Kidney glomerular epithelial cell (primary cell): ENCODE measurements around the gene PHACTR1.

Experiments
- DNase-seq: peaks from one replicate; lab custom pipeline; 2025; lab: John Stamatoyannopoulos, UW

Gene PHACTR1

GRCh38 chr6:12803486-12803885, 86.9 kb downstream of the PHACTR1 start:
- DNase-seq: no peak

- no peak for DNase-seq
Measured at GRCh38 chr6:12804952-12805645, 88.5 kb downstream of the PHACTR1 start.

GRCh38 chr6:12806136-12806535, 89.6 kb downstream of the PHACTR1 start:
- DNase-seq: no peak

GRCh38 chr6:12806796-12807195, 90.2 kb downstream of the PHACTR1 start:
- DNase-seq: no peak

GRCh38 chr6:12811519-12811918, 95.0 kb downstream of the PHACTR1 start:
- no peak for DNase-seq

- no peak for DNase-seq
Measured at GRCh38 chr6:12813321-12813720, 96.8 kb downstream of the PHACTR1 start.

- DNase-seq: no peak
Measured at GRCh38 chr6:12814015-12814414, 97.4 kb downstream of the PHACTR1 start.

GRCh38 chr6:12815089-12815488, 98.5 kb downstream of the PHACTR1 start:
- no peak for DNase-seq

GRCh38 chr6:12815884-12816600, 99.5 kb downstream of the PHACTR1 start:
- no peak for DNase-seq

GRCh38 chr6:12818324-12818723, 101.8 kb downstream of the PHACTR1 start:
- no peak for DNase-seq

GRCh38 chr6:12823847-12824246, 107.3 kb downstream of the PHACTR1 start:
- DNase-seq: no peak

GRCh38 chr6:12826584-12826983, 110.0 kb downstream of the PHACTR1 start:
- DNase-seq: no peak

GRCh38 chr6:12827921-12828320, 111.4 kb downstream of the PHACTR1 start:
- no peak for DNase-seq

GRCh38 chr6:12832226-12832735, 115.7 kb downstream of the PHACTR1 start:
- DNase-seq: no peak

- DNase-seq: no peak
Measured at GRCh38 chr6:12836009-12836408, 119.4 kb downstream of the PHACTR1 start.

- DNase-seq: no peak
Measured at GRCh38 chr6:12841619-12842018, 125.1 kb downstream of the PHACTR1 start.

- DNase-seq: no peak
Measured at GRCh38 chr6:12842114-12842513, 125.5 kb downstream of the PHACTR1 start.

GRCh38 chr6:12842658-12843057, 126.1 kb downstream of the PHACTR1 start:
- DNase-seq: no peak

GRCh38 chr6:12844284-12845223, 128.0 kb downstream of the PHACTR1 start:
- DNase-seq: peak; percentile 11

GRCh38 chr6:12845224-12846004, 128.8 kb downstream of the PHACTR1 start:
- DNase-seq: no peak
